Ectodermal cell (in vitro differentiated cells): ENCODE measurements around the gene PCSK6.
"Not testable (repeated sequence)": the region's sequence is repeated elsewhere in the genome, so short reads cannot be mapped to it uniquely, and the experiment has no call there.

Source experiments
- H3K27ac ChIP-seq: 2 replicates; pipeline ENCODE4 v1.7.0; 2013; ENCODE audit warnings: mild to moderate bottlenecking, low read depth, low read length; ENCODE audit not compliant: insufficient read depth, poor library complexity, severe bottlenecking
- H3K27me3 ChIP-seq: 2 replicates; pipeline ENCODE4 v1.7.0; 2013; ENCODE audit warnings: mild to moderate bottlenecking, low read length; ENCODE audit not compliant: insufficient read depth, control insufficient read depth, poor library complexity, severe bottlenecking
- H3K36me3 ChIP-seq: one replicate; pipeline ENCODE4 v1.7.0; 2013; ENCODE audit warnings: low read length; ENCODE audit not compliant: control insufficient read depth, insufficient read depth
- H3K4me1 ChIP-seq: one replicate; pipeline ENCODE4 v1.7.0; 2013; ENCODE audit warnings: low read length; ENCODE audit not compliant: control insufficient read depth, insufficient read depth
- H3K4me3 ChIP-seq: 2 replicates; pipeline ENCODE4 v1.7.0; 2013; ENCODE audit warnings: low read depth, low read length, control low read depth; ENCODE audit not compliant: insufficient read depth
- H3K9me3 ChIP-seq: 2 replicates; pipeline ENCODE4 v1.7.0; 2013; ENCODE audit warnings: mild to moderate bottlenecking, low read length, moderate library complexity; ENCODE audit not compliant: control insufficient read depth
- WGBS, 2 experiments: methylation state at CpG; one replicate each; pipeline ENCODE4 v1.1.7; 2013; ENCODE audit warnings: missing lambda C conversion rate in 2 of 2; 5-methylcytosine and 5-hydroxymethylcytosine counted together

PCSK6 gene

DNA sequence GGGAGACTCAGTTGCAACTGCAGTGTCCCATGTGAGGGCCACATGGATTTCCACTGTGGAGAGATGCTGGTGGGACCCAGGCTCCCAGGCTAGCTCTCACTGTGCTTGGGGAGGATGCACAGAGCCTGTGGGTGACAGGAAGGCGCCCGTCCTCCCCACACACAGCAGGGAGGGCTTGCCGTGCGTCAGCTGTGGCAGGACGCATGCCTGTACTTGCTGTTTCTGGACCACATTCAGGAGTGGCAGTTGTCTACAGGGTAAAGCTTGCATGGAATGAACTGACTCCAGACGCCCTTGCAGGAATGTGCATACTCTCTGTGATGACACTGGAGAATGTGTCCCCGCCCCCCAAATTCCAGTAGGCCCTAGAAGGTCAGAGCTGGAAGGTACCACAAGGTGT is 130.6 kb downstream of the PCSK6 start:
- Histone ChIP-seq H3K27me3 (no peaks in the 10 kb centered on the region), H3K27ac (no peak overlapping the region), H3K4me3 (no peak overlapping the region), H3K4me1 (no peaks in the 10 kb centered on the region), H3K9me3 (no peaks in the 10 kb centered on the region), H3K36me3 (no peaks in the 10 kb centered on the region)
- 91% methylated on average over 7 of the region's 7 CpGs for WGBS, 2 experiments

DNA sequence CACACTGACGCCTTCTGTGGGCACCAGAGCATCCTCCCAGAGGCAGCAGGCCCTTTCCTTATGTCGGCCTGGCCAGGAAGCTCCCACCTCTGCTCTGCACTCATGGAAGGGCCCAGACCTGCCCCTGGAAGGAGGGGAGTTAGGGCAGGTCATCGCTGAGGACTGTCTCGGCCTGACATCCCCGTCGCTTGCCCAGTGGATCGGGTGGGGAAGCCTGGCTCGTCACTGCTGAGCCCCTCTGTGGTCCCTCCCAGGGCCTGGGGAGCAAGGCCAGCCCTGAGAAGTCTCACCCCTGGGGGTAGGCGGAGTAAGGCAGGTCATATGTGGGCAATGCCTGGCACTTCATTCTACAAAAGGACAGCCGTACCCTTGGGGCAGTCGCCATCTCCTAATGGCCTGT is 131.6 kb downstream of the PCSK6 start:
- H3K36me3 ChIP-seq: no peaks in the 10 kb centered on the region
- no peaks in the 10 kb centered on the region for H3K4me1 ChIP-seq
- H3K9me3 ChIP-seq: no peaks in the 10 kb centered on the region
- H3K4me3 ChIP-seq: no peak overlapping the region
- no peaks in the 10 kb centered on the region for H3K27me3 ChIP-seq
- H3K27ac ChIP-seq: no peak overlapping the region
- 93 to 95% methylated on average over 11 of the region's 11 CpGs for WGBS, 2 experiments

DNA sequence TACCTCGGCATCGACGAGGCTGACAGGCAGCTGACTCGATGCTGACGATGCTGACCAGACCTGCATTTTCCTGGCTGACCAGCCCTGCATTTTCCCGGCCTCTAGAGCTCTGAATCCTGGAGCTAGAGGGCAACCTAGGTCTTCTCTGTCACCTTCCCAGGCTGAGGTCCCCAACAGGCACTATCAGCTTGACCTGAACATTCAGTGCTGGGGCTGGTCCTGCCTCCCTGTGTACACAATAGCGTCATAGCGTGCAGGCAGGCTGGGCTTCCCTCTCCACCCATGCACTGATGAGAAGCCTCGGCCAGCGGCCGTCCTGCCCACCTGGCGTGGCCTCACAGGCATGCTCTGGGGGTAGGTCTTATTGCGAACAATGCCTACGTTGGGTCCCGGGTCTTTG is 132.2 kb downstream of the PCSK6 start:
- WGBS, 2 experiments: 89 to 91% methylated on average over 15 of the region's 15 CpGs
- no peaks in the 10 kb centered on the region for H3K4me1 ChIP-seq
- H3K36me3 ChIP-seq: no peaks in the 10 kb centered on the region
- H3K27me3 ChIP-seq: no peaks in the 10 kb centered on the region
- H3K9me3 ChIP-seq: no peaks in the 10 kb centered on the region
- no peak overlapping the region for H3K27ac ChIP-seq
- H3K4me3 ChIP-seq: no peak overlapping the region

- H3K4me1 ChIP-seq, H3K27me3 ChIP-seq: not testable (repeated sequence)
- WGBS, 2 experiments: 94 to 96% methylated on average over 6 to 8 of the region's 9 CpGs
Observed at GRCh38 chr15:101356512-101357172, 132.9 kb downstream of the PCSK6 start.

GRCh38 chr15:101355678-101356464 is 133.6 kb downstream of the PCSK6 start:
- Histone ChIP-seq H3K27ac (no peak overlapping the region), H3K9me3 (no peaks in the 10 kb centered on the region), H3K4me1 (no peaks in the 10 kb centered on the region), H3K4me3 (no peak overlapping the region), H3K36me3 (no peaks in the 10 kb centered on the region), H3K27me3 (no peaks in the 10 kb centered on the region)
- WGBS, 2 experiments: 92 to 93% methylated on average over 23 of the region's 23 CpGs

More at GRCh38 chr15:101356512-101357172, 132.9 kb downstream of the PCSK6 start:
- H3K9me3 ChIP-seq, H3K36me3 ChIP-seq, H3K4me3 ChIP-seq, H3K27ac ChIP-seq: not testable (repeated sequence)

DNA sequence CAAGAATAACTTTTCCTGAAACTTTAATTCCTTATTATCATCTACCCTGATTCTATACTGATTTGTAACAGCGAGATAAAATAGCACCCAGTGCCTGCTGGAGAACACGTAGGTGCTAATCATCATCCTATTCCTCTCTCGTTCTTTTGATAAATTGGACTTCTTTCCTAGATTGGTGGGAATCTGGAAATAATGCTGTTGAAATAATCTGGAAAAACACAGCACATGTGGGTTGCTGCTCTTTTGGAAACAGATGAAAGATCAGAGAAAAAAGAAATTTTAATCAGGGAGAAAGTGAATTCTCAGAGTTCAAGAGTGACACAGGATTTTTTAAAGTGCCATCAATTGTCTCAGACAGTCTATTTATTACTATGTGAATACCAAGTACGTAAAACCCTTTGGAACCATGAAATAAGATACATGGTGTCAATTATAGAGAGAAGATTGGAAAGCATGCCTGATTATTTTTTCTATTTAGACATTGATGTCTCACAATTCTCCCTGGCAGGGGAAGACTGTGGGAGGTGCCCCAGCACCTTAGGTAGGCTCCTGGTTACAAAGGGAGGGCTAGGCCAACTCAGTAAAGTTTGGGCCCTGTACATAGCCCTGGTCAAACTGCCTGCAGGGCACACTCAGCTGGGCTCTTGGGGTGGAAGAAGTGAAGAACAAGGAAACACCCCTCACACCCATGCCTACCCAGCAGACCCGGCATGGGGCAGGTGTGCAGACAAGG is 134.4 kb downstream of the PCSK6 start:
- no peaks in the 10 kb centered on the region for H3K4me1 ChIP-seq
- H3K27me3 ChIP-seq: no peaks in the 10 kb centered on the region
- 92 to 93% methylated on average over 5 of the region's 5 CpGs for WGBS, 2 experiments

DNA sequence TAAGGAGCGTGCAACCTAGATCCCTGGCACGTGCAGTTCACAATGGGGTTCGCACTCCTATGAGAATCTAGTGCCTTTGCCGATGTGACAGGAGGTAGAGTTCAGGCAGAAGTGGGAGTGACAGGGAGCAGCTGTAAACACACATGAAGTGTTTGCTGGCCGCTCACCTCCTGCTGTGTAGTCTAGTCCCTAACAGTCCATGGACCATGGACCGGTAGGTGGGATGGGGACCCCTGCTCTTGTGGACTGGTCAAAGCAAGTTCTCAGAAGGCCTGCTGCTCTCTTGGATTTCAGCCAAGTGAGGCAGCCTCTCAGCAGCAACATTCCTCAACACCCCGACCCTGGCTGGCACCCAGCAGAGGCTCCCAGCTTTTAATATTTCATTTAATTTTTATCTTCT is 136.3 kb downstream of the PCSK6 start:
- Histone ChIP-seq H3K9me3 (no peaks in the 10 kb centered on the region), H3K4me1 (no peaks in the 10 kb centered on the region), H3K4me3 (no peak overlapping the region), H3K36me3 (no peaks in the 10 kb centered on the region), H3K27me3 (no peaks in the 10 kb centered on the region), H3K27ac (no peak overlapping the region)
- 93% methylated on average over 7 of the region's 7 CpGs for WGBS, 2 experiments

More for the DNA sequence above, 134.4 kb downstream of the PCSK6 start:
- H3K4me3 ChIP-seq: no peak overlapping the region
- no peak overlapping the region for H3K27ac ChIP-seq
- H3K9me3 ChIP-seq: no peaks in the 10 kb centered on the region
- no peaks in the 10 kb centered on the region for H3K36me3 ChIP-seq

DNA sequence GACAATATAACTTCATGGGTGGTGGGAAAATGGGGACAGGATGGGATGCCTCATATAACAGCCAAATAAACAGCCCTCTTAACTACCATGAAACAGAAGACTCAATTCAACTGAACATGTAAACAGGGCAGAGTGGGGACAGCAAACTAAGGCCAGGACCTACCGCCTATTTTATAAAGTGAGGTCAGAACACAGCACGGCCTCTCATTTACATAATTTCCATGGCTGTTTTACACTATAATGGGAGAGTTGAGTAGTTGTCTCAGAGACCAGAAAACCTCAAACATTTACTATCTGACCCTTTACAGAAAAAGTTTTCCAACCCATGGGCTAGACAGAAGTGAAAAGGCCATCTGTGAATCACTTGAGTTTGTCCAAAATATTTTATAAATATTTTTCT is 137.8 kb downstream of the PCSK6 start:
- Histone ChIP-seq H3K36me3 (no peaks in the 10 kb centered on the region), H3K9me3 (no peaks in the 10 kb centered on the region), H3K4me1 (peaks cover 10% of the 10 kb centered on the region), H3K27ac (no peak overlapping the region), H3K27me3 (no peaks in the 10 kb centered on the region), H3K4me3 (no peak overlapping the region)
- WGBS, 2 experiments: 58 to 83% methylated on average over 1 to 2 of the region's 2 CpGs

- Histone ChIP-seq H3K27me3 (no peaks in the 10 kb centered on the region), H3K27ac (no peak overlapping the region), H3K4me3 (no peak overlapping the region), H3K4me1 (peaks cover 10% of the 10 kb centered on the region), H3K9me3 (no peaks in the 10 kb centered on the region), H3K36me3 (no peaks in the 10 kb centered on the region)
- 75% methylated on average over 14 of the region's 14 CpGs for WGBS, 2 experiments
Observed at GRCh38 chr15:101349047-101349951, 140.2 kb downstream of the PCSK6 start.
